ENCODE data around the gene RNPEPL1. TPM values are rescaled to one million over a fixed set of nuclear protein-coding genes. Genes with fewer than 3 reads are reported as not detected.

The RNPEPL1 gene
- total RNA-seq, 2 experiments from 2014 or later, result 39.1 to 40.5 TPM

- Mint-ChIP-seq H3K27me3 (no peaks in the 10 kb centered on the region), H3K27ac (peak overlapping the region; percentile 18), H3K9me3 (no peaks in the 10 kb centered on the region), H3K4me1 (ENCODE audit: low read depth) (peaks cover 48% of the 10 kb centered on the region), H3K4me3 (peak overlapping the region; percentile 77), H3K36me3 (ENCODE audit: low read depth) (peaks cover 41% of the 10 kb centered on the region)
- ATAC-seq (no peak), DNase-seq (no peak)
- intact Hi-C loops (cut with micrococcal nuclease), result no loop called here
- CTCF ChIA-PET, result interaction anchor here (1.3 to 2.0 kb wide), 3 partner anchors 9 to 44 kb away, joined by 3 to 7 read pairs (median 6); partner anchors contain the start of gene CAPN10
- TF ChIP-seq CTCF (IDR thresholded peaks at IDR 0.05), result no peak
- POLR2A ChIA-PET, result interaction anchor here (13.3 kb wide), 1 partner anchor 28 kb away, joined by 118 read pairs; the partner anchor contains the start of gene CAPN10
Observed at GRCh38 chr2:240558236-240558761, 10.0 kb upstream of the RNPEPL1 start.

- ChIA-PET POLR2A (interaction anchor here (0.8 to 13.3 kb wide), 2 partner anchors 14 to 27 kb away, joined by 3 to 118 read pairs; partner anchors contain the start of gene CAPN10), CTCF (interaction anchor here (1.3 to 2.0 kb wide), 3 partner anchors 8 to 45 kb away, joined by 3 to 7 read pairs (median 6); partner anchors contain the start of gene CAPN10)
- ATAC-seq (no peak), DNase-seq (peak; percentile 30)
- H3K27me3 Mint-ChIP-seq, result no peaks in the 10 kb centered on the region
- H3K4me3 Mint-ChIP-seq, result peak overlapping the region; percentile 77
- peak overlapping the region; percentile 91 for H3K27ac Mint-ChIP-seq
- intact Hi-C loops (cut with micrococcal nuclease), result no loop called here
- peaks cover 58% of the 10 kb centered on the region for H3K4me1 Mint-ChIP-seq (ENCODE audit: low read depth)
- H3K9me3 Mint-ChIP-seq, result no peaks in the 10 kb centered on the region
- TF ChIP-seq CTCF (IDR thresholded peaks at IDR 0.05), result no peak
- peaks cover 51% of the 10 kb centered on the region for H3K36me3 Mint-ChIP-seq (ENCODE audit: low read depth)
Observed at GRCh38 chr2:240559286-240559685, 9.0 kb upstream of the RNPEPL1 start.

GRCh38 chr2:240560084-240560479, 8.2 kb upstream of the RNPEPL1 start, which contains the start of gene DUSP28:
Gene DUSP28, plus strand, starts transcription at chr2:240560357. Its CDS starts 328 bp downstream, at chr2:240560685.
- intact Hi-C loops (cut with micrococcal nuclease), result no loop called here
- CTCF ChIA-PET, result interaction anchor here (2.0 kb wide), 1 partner anchor 46 kb away, joined by 6 read pairs; no protein-coding TSS in a partner anchor
- Mint-ChIP-seq H3K9me3 (no peaks in the 10 kb centered on the region), H3K36me3 (ENCODE audit: low read depth) (peaks cover 56% of the 10 kb centered on the region), H3K4me3 (peak within 1 kb of the TSS; percentile 77), H3K27me3 (no peaks in the 10 kb centered on the region), H3K4me1 (ENCODE audit: low read depth) (peaks cover 66% of the 10 kb centered on the region), H3K27ac (peak within 1 kb of the TSS; percentile 91)
- DNase-seq (peak; percentile 93), ATAC-seq (peak; percentile 57)
- no peak for TF ChIP-seq CTCF (IDR thresholded peaks at IDR 0.05)
- POLR2A ChIA-PET, result interaction anchor here (1.0 to 13.3 kb wide), 6 partner anchors 8 to 65 kb away, joined by 3 to 118 read pairs (median 6); partner anchors contain the start of genes CAPN10 and GPR35

- TF ChIP-seq CTCF (IDR thresholded peaks at IDR 0.05), result no peak
- ChIA-PET CTCF (interaction anchor here (0.7 to 4.6 kb wide), 3 partner anchors 25 to 1201 kb away, joined by 3 to 22 read pairs (median 3); partner anchors contain the start of gene CAPN10), POLR2A (interaction anchor here (1.0 to 13.3 kb wide), 7 partner anchors 8 to 67 kb away, joined by 3 to 118 read pairs (median 5); partner anchors contain the start of genes CAPN10 and GPR35)
- peaks cover 71% of the 10 kb centered on the region for H3K4me1 Mint-ChIP-seq (ENCODE audit: low read depth)
- H3K4me3 Mint-ChIP-seq, result peak overlapping the region; percentile 77
- peaks cover 59% of the 10 kb centered on the region for H3K36me3 Mint-ChIP-seq (ENCODE audit: low read depth)
- ATAC-seq (peak; percentile 65), DNase-seq (peak; percentile 100)
- intact Hi-C loops (cut with micrococcal nuclease), result no loop called here
- H3K9me3 Mint-ChIP-seq, result no peaks in the 10 kb centered on the region
- H3K27me3 Mint-ChIP-seq, result no peaks in the 10 kb centered on the region
- peak overlapping the region; percentile 91 for H3K27ac Mint-ChIP-seq
Observed at GRCh38 chr2:240560480-240561324, 7.6 kb upstream of the RNPEPL1 start.
